ENCODE data around the gene CHIC1. TPM values are rescaled to one million over a fixed set of nuclear protein-coding genes. Genes with fewer than 3 reads are reported as not detected.
"Not testable (repeated sequence)": the region's sequence is repeated elsewhere in the genome, so short reads cannot be mapped to it uniquely, and the experiment has no call there.

Gene CHIC1
- total RNA-seq, 1 experiment from 2014 or later = 3.8 TPM

DNA sequence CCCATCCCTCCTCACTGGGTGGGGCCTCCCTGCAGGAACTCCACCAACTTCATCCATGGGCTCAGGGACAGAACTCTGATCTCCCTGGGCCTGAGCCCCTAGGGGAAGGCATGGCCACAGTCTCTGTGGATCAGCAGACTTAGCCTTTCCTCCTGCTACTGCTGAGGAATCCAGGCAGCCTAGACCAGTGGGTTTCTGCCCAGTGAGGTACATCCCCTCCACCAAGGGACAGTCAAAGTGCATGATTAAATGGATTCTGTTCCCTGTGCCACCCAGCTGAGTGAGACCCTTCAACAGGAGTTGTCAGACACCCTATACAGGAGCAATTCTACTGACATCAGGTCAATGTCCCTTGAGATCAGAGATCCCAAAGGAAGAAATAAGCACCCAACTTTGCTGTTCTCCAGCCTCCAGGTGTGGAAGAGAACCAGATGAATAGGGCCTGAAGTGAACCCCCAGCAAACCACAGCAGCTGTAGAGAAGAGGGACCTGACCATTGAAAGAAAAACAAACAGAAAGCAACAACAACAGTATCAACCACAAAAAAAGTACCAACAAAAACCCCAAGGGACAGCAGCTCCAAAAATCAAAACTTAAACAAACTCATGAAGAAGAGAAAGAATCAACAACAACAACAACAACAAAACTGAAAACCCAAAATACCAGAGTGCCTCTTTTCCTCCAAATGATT, 84.8 kb downstream of the CHIC1 start:
- ChIA-PET CTCF (no interaction called here), POLR2A (ENCODE audit: unreplicated experiment) (no interaction called here)
- Histone ChIP-seq H3K36me3 (ENCODE audit: low read depth, low read length) (no peaks in the 10 kb centered on the region), H3K9me2 (replicated peaks; ENCODE audit: low read length) (no peaks in the 10 kb centered on the region), H3K27ac (ENCODE audit: low read length) (no peak overlapping the region), H4K20me1 (ENCODE audit: low read length) (no peaks in the 10 kb centered on the region), H3K79me2 (ENCODE audit: low read length) (no peaks in the 10 kb centered on the region), H3K4me2 (ENCODE audit: low read length) (no peak overlapping the region), H3K4me3 (ENCODE audit: low read length) (no peak overlapping the region), H3K9me3 (ENCODE audit: low read length) (0 out of 2 replicates have a peak, but pooled peaks cover 4% of the 10 kb centered on the region), H3K4me1 (ENCODE audit: insufficient read depth, low read length) (no peaks in the 10 kb centered on the region), H2AFZ (ENCODE audit: low read length) (no peak overlapping the region), H3F3A (ENCODE audit: low read length, unreplicated experiment) (no peaks in the 10 kb centered on the region), H3K27me3 (ENCODE audit: low read length) (no peaks in the 10 kb centered on the region), H3K9ac (ENCODE audit: low read length) (no peak overlapping the region)
- ATAC-seq (no peak), DNase-seq (no peak)
- intact Hi-C loops (cut with micrococcal nuclease) = no loop called here
- BruUV-seq (replicated peaks) = no TSS peak
- TF ChIP-seq EZH2 (IDR thresholded peaks at IDR 0.05; ENCODE audit: low read length, unreplicated experiment) = no peak
- no peak for TF ChIP-seq EZH2phosphoT487 (IDR thresholded peaks at IDR 0.05; ENCODE audit: borderline replicate concordance, low read length)
- TF ChIP-seq, protein P1, sequence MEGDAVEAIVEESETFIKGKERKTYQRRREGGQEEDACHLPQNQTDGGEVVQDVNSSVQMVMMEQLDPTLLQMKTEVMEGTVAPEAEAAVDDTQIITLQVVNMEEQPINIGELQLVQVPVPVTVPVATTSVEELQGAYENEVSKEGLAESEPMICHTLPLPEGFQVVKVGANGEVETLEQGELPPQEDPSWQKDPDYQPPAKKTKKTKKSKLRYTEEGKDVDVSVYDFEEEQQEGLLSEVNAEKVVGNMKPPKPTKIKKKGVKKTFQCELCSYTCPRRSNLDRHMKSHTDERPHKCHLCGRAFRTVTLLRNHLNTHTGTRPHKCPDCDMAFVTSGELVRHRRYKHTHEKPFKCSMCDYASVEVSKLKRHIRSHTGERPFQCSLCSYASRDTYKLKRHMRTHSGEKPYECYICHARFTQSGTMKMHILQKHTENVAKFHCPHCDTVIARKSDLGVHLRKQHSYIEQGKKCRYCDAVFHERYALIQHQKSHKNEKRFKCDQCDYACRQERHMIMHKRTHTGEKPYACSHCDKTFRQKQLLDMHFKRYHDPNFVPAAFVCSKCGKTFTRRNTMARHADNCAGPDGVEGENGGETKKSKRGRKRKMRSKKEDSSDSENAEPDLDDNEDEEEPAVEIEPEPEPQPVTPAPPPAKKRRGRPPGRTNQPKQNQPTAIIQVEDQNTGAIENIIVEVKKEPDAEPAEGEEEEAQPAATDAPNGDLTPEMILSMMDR (conservative IDR thresholded peaks at IDR 0.05; ENCODE audit: low read depth, low read length) = no peak

DNA sequence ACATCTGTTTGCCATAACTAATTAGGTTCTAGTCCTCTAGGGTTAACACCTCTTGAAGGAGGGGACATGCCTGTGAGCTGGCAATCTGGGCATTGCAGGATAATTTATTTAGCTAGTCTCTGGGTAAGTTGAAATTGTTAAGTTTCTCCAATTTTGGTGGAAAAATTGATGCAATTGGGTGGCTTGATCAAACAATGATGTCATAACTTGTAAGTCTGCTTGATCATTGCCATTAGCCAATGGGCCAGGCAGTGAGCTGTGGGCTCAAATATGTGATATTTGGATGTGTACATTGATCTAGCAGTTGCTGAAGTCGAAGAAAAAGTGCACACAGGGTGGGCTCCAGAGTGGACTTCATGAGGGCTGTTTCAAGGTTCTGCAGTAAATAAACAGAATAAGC, 98.3 kb downstream of the CHIC1 start:
- intact Hi-C loops (cut with micrococcal nuclease); H3K9ac ChIP-seq (ENCODE audit: low read length): not testable (repeated sequence)

DNA sequence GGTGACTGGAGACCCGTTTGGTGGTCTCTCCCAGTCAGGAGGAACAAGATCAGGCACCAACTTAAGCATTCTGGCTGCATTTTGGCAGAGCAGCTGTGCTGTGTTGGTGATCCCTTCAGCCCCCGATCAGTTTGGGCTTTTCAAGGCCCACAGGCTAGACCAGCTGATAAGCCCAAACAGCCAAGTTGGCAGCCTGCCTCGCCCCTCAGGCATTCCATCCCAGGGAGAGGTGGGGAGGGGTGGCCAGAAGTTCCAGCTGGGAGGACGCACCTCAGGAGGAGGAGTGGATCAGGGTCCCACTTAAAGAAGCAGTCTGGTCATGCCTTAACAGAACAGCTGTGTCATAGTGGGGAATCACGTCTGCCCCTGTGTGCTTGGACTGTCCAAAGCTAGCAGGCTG, 105.8 kb downstream of the CHIC1 start:
- Histone ChIP-seq H3K9me2 (replicated peaks; ENCODE audit: low read length) (no peaks in the 10 kb centered on the region), H3K4me1 (ENCODE audit: insufficient read depth, low read length) (no peaks in the 10 kb centered on the region), H3K79me2 (ENCODE audit: low read length) (no peaks in the 10 kb centered on the region), H3K4me3 (ENCODE audit: low read length) (no peak overlapping the region), H3K9me3 (ENCODE audit: low read length) (no peaks in the 10 kb centered on the region), H3K9ac (ENCODE audit: low read length) (no peak overlapping the region), H2AFZ (ENCODE audit: low read length) (no peak overlapping the region), H3F3A (ENCODE audit: low read length, unreplicated experiment) (no peaks in the 10 kb centered on the region), H4K20me1 (ENCODE audit: low read length) (no peaks in the 10 kb centered on the region), H3K27me3 (ENCODE audit: low read length) (no peaks in the 10 kb centered on the region), H3K36me3 (ENCODE audit: low read depth, low read length) (no peaks in the 10 kb centered on the region), H3K4me2 (ENCODE audit: low read length) (no peak overlapping the region), H3K27ac (ENCODE audit: low read length) (no peak overlapping the region)
- ATAC-seq (no peak), DNase-seq (no peak)
- TF ChIP-seq, protein P1 (conservative IDR thresholded peaks at IDR 0.05; ENCODE audit: low read depth, low read length) = no peak
- TF ChIP-seq EZH2phosphoT487 (IDR thresholded peaks at IDR 0.05; ENCODE audit: borderline replicate concordance, low read length) (no peak), EZH2 (IDR thresholded peaks at IDR 0.05; ENCODE audit: low read length, unreplicated experiment) (no peak)
- POLR2A ChIA-PET (ENCODE audit: unreplicated experiment) = no interaction called here
- BruUV-seq (replicated peaks) = no TSS peak
- CTCF ChIA-PET = no interaction called here
- intact Hi-C loops (cut with micrococcal nuclease) = no loop called here

More for the DNA sequence above, 98.3 kb downstream of the CHIC1 start:
- CTCF ChIA-PET; H3K36me3 ChIP-seq (ENCODE audit: low read depth, low read length); ATAC-seq; H3K4me3 ChIP-seq (ENCODE audit: low read length); H3K4me1 ChIP-seq (ENCODE audit: insufficient read depth, low read length); POLR2A ChIA-PET (ENCODE audit: unreplicated experiment); BruUV-seq (replicated peaks); H2AFZ ChIP-seq (ENCODE audit: low read length); H3K9me2 ChIP-seq (replicated peaks; ENCODE audit: low read length); H3K79me2 ChIP-seq (ENCODE audit: low read length); H3K27ac ChIP-seq (ENCODE audit: low read length); H3K27me3 ChIP-seq (ENCODE audit: low read length); H4K20me1 ChIP-seq (ENCODE audit: low read length); H3K4me2 ChIP-seq (ENCODE audit: low read length); DNase-seq; H3K9me3 ChIP-seq (ENCODE audit: low read length); H3F3A ChIP-seq (ENCODE audit: low read length, unreplicated experiment): not testable (repeated sequence)

All from PC-3 (cell line).